Measurements from ENCODE around the gene TCL1A.
A peak's percentile ranks its signal among the peaks of the same experiment; 100 is the strongest.
"Not testable (repeated sequence)": the region's sequence is repeated elsewhere in the genome, so short reads cannot be mapped to it uniquely, and the experiment has no call there.

Gene TCL1A

GRCh38 chr14:95677179-95677835 lies 36.6 kb downstream of the TCL1A start:
- DNase-seq (ENCODE audit: low spot score) = no peak

GRCh38 chr14:95675486-95675885 lies 38.4 kb downstream of the TCL1A start:
- DNase-seq (ENCODE audit: low spot score) = no peak

- DNase-seq (ENCODE audit: low spot score) = no peak
These were observed 39.3 kb downstream of the TCL1A start for GRCh38 chr14:95674613-95675012.

GRCh38 chr14:95668235-95668772 lies 45.6 kb downstream of the TCL1A start:
- no peak for DNase-seq (ENCODE audit: low spot score)

GRCh38 chr14:95667249-95667693 lies 46.7 kb downstream of the TCL1A start:
- DNase-seq (ENCODE audit: low spot score) = no peak

GRCh38 chr14:95666450-95666849 lies 47.5 kb downstream of the TCL1A start:
- no peak for DNase-seq (ENCODE audit: low spot score)

GRCh38 chr14:95665530-95665929 lies 48.4 kb downstream of the TCL1A start:
- DNase-seq (ENCODE audit: low spot score) = not testable (repeated sequence)

- no peak for DNase-seq (ENCODE audit: low spot score)
These were observed 49.4 kb downstream of the TCL1A start for GRCh38 chr14:95664546-95664945.

GRCh38 chr14:95664066-95664465 lies 49.9 kb downstream of the TCL1A start:
- peak; percentile 77 for DNase-seq (ENCODE audit: low spot score)

GRCh38 chr14:95663226-95663797 lies 50.6 kb downstream of the TCL1A start:
- DNase-seq (ENCODE audit: low spot score) = no peak

- no peak for DNase-seq (ENCODE audit: low spot score)
These were observed 51.3 kb downstream of the TCL1A start for GRCh38 chr14:95662376-95663186.

GRCh38 chr14:95660651-95661515 lies 53.0 kb downstream of the TCL1A start:
- DNase-seq (ENCODE audit: low spot score) = no peak

GRCh38 chr14:95659990-95660385 lies 53.9 kb downstream of the TCL1A start:
- peak; percentile 8 for DNase-seq (ENCODE audit: low spot score)
